ENCODE data around the gene LDB1.
A peak's percentile ranks its signal among the peaks of the same experiment; 100 is the strongest.

Gene LDB1, protein sequence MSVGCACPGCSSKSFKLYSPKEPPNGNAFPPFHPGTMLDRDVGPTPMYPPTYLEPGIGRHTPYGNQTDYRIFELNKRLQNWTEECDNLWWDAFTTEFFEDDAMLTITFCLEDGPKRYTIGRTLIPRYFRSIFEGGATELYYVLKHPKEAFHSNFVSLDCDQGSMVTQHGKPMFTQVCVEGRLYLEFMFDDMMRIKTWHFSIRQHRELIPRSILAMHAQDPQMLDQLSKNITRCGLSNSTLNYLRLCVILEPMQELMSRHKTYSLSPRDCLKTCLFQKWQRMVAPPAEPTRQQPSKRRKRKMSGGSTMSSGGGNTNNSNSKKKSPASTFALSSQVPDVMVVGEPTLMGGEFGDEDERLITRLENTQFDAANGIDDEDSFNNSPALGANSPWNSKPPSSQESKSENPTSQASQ

DNA sequence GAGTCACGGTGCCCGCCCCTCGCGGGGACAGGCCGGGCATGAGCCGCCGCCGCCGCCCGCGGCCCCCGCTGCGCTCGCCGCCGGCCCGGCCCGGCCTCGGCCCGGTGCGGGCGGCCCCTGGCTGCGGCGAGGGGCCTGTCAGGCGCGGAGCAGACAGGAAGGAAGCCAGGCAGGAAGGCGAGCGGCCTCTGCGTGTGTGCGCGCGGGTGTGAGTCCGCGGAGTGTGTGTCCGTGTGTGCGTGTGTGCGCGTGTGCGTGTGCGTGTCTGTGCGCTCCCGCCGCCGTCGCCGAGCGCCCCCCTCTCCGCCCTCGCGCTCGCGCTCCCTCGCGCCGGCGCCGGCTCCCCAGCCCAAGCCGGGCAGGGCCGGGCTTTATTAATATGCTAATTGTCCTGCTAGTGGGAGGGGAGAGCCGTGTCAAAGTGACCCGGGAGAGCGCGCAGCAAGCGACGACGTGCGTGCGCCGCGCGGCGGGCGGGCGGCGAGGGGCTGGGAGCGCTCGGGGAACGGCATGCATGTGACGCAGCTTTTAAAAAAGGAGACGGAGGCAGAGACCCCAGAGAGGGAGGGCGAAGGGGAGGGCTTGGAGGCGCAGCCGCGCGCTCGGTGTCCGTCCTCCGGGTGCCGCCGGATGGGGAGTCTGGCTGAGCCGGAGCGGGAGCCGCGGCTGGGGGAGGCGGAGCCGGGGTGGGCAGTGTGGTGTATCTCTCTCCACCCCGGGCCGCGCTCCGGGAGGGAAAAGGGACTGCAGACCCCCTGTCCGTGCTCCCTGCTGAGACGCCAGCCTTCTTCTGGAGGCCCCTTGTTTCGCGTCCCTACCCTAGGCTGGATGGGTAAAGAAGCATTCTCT, at the start of gene LDB1:
LDB1 (minus strand) TSS at position 227 of the 849 bp plus-strand sequence. CDS start 258 bp downstream, outside the sequence.
- DNase-seq (ENCODE audit: low read depth in 1 of 2, low spot score in 1 of 2): peak; percentile 90 to 96
- in situ Hi-C loops (cut with HindIII; ENCODE audit: low pct_unique_long_range_greater_than_20kb, low sequenced_read_pairs): no loop called here
- no peak for TF ChIP-seq JUND (IDR thresholded peaks at IDR 0.05; ENCODE audit: low read depth)

DNA sequence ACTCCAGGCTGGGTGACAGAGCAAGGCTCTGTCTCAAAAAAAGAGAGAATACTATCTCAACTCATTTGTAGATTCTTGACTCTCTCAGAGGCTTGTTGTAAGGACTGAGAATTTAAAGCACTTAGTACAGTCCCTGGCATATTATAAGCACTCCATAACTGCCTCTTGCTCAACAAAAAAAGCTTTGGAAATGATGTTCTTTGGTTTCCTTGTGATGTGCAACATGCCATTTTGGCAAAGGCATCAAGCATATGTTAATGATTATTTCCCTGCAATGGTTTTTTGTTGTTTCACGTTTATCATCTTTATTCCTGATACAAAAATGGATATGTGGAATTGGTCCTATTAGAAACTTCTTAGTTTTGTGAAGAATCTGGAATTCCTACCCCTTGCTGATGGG, 47.7 kb upstream of the LDB1 start:
- no peak for DNase-seq (ENCODE audit: low read depth in 1 of 2, low spot score in 1 of 2)
- in situ Hi-C loops (cut with HindIII; ENCODE audit: low pct_unique_long_range_greater_than_20kb, low sequenced_read_pairs): no loop called here
- TF ChIP-seq JUND (IDR thresholded peaks at IDR 0.05; ENCODE audit: low read depth): no peak

DNA sequence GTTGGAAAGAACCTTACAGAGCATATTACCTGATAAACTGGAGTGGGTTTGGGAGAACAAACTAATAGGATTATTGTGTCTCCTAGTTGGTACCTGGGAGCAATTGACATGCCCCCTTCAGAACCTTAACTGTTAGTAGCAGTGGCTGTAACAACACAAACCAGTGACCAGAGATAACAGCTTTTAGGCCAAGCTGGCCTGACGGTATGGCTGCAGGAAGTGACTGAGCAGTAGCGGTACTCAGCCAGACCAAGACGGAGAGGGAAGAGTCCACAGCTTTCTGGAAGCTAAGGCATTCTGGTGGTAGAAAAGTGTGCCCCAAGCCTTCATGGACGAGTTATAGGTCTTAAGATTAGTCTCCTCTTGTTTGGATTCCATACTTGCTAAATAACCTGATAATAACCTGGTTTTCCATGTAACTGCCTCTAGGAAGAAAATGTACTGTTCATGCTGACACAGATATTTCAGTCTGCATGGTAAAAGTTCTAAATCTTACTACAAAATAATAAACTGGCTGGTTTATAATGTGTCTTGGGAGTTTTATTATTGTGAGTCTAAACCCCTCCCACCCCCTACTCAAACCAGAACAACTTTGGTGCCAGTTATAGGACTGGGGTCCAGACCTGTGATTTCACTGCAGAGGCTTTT, 43.3 kb upstream of the LDB1 start:
- in situ Hi-C loops (cut with HindIII; ENCODE audit: low pct_unique_long_range_greater_than_20kb, low sequenced_read_pairs): no loop called here
- no peak for DNase-seq (ENCODE audit: low read depth in 1 of 2, low spot score in 1 of 2)

DNA sequence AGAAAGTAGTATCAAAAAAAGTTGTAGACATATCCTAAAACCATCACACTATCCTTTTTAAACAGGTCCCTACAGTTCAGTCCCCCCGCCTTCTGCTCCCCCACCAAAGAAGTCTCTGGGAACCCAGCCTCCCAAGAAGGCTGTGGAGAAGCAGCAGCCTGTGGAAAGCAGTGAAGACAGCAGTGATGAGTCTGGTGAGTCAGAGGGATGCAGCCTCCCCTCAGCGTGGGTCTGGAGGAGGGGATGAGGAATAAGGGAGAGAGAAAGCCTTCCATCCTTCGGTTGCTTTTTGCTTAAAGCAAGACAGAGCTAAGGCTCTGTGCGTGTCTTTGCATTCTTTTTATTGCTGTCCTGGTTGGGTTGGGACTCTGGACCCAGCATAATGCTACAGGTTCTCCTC, 39.7 kb upstream of the LDB1 start:
- in situ Hi-C loops (cut with HindIII; ENCODE audit: low pct_unique_long_range_greater_than_20kb, low sequenced_read_pairs): no loop called here
- no peak for TF ChIP-seq JUND (IDR thresholded peaks at IDR 0.05; ENCODE audit: low read depth)

More for the DNA sequence above, 43.3 kb upstream of the LDB1 start:
- TF ChIP-seq JUND (IDR thresholded peaks at IDR 0.05; ENCODE audit: low read depth): no peak

DNA sequence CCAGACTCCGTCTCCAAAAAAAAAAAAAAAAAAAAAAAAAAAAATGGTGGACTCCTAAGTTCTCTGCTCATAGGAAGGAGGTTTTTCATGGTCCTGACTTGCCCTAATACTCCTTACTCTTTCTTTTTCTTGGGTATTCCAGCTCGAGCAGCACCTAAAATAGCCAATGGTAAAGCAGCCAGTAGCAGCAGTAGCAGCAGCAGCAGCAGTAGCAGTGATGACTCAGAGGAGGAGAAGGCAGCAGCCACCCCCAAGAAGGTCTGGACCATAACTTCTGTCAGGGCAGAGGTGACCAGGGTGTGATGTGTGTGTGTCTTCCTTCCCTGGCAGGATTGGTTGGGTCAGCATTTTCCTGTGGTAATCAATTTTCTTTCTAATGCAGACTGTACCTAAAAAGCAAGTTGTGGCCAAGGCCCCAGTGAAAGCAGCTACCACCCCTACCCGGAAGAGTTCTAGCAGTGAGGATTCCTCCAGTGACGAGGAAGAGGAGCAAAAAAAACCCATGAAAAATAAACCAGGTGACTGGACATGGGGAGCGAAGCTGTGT, 39.0 kb upstream of the LDB1 start:
- in situ Hi-C loops (cut with HindIII; ENCODE audit: low pct_unique_long_range_greater_than_20kb, low sequenced_read_pairs): no loop called here
- no peak for DNase-seq (ENCODE audit: low read depth in 1 of 2, low spot score in 1 of 2)
- TF ChIP-seq JUND (IDR thresholded peaks at IDR 0.05; ENCODE audit: low read depth): no peak

More for the DNA sequence above, 39.7 kb upstream of the LDB1 start:
- no peak for DNase-seq (ENCODE audit: low read depth in 1 of 2, low spot score in 1 of 2)

DNA sequence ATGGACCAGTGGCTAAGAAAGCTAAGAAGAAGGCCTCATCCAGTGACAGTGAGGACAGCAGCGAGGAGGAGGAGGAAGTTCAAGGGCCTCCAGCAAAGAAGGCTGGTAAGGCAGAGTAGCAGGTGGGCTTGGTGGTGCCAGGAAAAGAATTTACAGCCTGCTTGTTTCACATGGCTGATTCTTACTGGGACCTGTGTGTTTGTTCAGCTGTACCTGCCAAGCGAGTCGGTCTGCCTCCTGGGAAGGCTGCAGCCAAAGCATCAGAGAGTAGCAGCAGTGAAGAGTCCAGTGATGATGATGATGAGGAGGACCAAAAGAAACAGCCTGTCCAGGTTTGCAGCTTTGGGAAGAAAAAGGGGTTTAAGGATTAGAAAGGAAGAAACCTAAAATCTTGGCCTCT, 37.1 kb upstream of the LDB1 start:
- TF ChIP-seq JUND (IDR thresholded peaks at IDR 0.05; ENCODE audit: low read depth): no peak
- DNase-seq (ENCODE audit: low read depth in 1 of 2, low spot score in 1 of 2): peak; percentile 47 to 83
- in situ Hi-C loops (cut with HindIII; ENCODE audit: low pct_unique_long_range_greater_than_20kb, low sequenced_read_pairs): no loop called here

DNA sequence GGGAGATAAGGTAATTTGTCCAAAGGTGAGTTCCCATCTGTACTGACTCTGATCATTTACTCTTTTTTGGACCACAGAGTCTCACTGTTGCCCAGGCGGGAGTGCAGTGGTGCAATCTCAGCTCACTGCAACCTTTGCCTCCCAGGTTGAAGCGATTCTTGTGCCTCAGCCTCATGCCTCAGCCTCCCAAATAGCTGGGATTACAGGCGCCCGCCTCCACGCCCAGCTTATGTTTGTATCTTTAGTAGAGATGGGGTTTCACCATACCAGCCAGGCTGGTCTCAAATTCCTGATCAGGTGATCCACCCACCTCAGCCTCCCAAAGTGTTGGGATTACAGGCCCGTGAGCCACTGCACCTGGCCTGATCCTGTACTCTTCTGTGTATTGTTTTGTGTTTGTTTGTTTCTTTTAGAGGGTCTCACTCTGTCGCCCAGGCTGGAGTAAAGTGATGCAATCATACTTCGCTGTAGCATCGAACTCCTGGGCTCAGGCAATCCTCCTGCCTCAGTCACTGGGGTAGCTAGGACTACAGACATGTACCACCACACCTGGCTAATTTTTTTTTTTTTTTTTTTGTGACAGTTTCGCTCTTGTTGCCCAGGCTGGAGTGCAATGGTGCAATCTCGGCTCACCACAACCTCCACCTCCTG, 34.4 kb upstream of the LDB1 start:
- in situ Hi-C loops (cut with HindIII; ENCODE audit: low pct_unique_long_range_greater_than_20kb, low sequenced_read_pairs): no loop called here

DNA sequence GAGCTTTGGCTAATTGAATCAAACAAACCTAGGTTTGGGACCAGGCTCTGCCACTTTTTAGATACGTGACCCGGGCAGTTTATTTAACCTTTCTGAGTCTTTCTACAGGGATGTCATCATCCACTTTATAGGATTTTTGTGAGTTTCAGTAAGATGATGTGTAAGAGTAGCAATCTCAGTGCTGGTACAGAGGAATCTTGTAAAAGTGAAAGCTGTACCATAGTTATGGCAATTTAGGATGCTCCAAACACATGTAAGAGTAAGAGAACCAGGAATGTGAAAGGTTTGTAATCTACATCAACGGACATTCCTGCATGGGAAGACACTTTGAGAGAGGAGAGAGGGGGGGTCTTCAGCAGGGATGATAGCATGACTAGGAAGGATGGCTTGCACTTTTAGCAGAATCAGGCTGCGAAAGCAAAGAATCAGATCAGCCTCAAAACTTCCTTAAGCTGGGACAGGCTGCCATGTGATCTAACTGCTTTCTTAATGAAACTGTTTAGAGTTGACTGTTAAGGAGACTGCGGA, 33.0 kb upstream of the LDB1 start:
- in situ Hi-C loops (cut with HindIII; ENCODE audit: low pct_unique_long_range_greater_than_20kb, low sequenced_read_pairs): no loop called here
- no peak for TF ChIP-seq JUND (IDR thresholded peaks at IDR 0.05; ENCODE audit: low read depth)
- no peak for DNase-seq (ENCODE audit: low read depth in 1 of 2, low spot score in 1 of 2)

More for the DNA sequence above, 34.4 kb upstream of the LDB1 start:
- no peak for TF ChIP-seq JUND (IDR thresholded peaks at IDR 0.05; ENCODE audit: low read depth)
- no peak for DNase-seq (ENCODE audit: low read depth in 1 of 2, low spot score in 1 of 2)

DNA sequence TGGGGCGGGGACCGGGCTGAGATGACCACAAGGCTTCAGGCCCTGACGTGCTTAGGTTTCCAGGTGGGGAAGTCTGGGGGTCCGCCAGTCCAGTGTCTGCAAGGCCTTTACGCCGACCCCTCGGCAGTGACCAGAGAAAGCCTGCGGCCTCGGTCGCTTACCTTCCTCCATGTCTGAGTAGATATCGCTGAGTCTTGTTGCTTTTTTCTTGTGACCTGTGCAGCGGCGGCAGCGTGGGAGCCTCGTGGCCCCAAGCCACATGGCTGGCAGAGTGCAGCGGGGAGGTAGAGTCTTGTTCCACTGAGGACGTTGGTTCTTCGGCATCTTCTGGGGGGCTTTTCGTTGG, 32.4 kb upstream of the LDB1 start:
- TF ChIP-seq JUND (IDR thresholded peaks at IDR 0.05; ENCODE audit: low read depth): no peak
- peak in 1 of 2 experiments; percentile 43 for DNase-seq (ENCODE audit: low read depth in 1 of 2, low spot score in 1 of 2)
- in situ Hi-C loops (cut with HindIII; ENCODE audit: low pct_unique_long_range_greater_than_20kb, low sequenced_read_pairs): no loop called here

DNA sequence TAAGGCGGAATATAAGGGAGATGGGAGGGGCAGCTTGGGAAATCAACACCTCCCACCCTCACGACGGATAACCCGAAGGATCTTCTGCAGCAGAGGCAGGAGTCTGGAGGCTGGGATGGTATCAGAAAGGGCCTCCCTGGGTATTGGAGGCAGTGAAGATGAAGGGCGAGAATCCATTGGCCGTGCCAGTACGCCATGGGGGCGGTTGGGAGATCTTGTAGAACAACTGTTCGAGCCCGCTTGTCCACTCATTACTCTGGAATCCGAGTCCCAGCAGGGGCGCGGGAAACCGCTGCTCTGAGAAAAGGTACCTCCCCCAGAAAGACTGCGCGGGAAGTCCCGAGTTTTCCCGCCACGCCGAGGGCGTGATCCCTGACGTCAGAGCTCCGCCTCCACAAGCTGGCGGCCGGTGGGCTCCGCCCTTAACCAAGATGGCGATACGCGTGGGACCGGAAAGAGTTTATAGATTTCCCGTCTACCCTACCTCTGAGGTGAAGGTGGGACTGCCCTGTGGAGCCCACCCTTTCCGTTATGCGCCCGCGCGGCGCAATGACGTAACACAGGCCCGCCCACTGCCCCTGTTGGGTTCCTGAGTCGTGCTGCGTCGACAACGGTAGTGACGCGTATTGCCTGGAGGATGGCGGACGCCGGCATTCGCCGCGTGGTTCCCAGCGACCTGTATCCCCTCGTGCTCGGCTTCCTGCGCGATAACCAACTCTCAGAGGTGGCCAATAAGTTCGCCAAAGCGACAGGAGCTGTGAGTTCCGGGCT, 31.8 kb upstream of the LDB1 start, which contains the start of gene NOLC1:
NOLC1 (plus strand) TSS at position 616 of the 771 bp plus-strand sequence; CDS start at position 638, 22 bp downstream.
- in situ Hi-C loops (cut with HindIII; ENCODE audit: low pct_unique_long_range_greater_than_20kb, low sequenced_read_pairs): no loop called here
- 0 out of 2 replicates have a peak, but pooled peaks have one; percentile 30 for TF ChIP-seq JUND (IDR thresholded peaks at IDR 0.05; ENCODE audit: low read depth)
- DNase-seq (ENCODE audit: low read depth in 1 of 2, low spot score in 1 of 2): peak; percentile 91 to 100

Data from T47D (cell line).